EH (cell line): ENCODE results near the gene LRRC51.
A peak's percentile ranks its signal among the peaks of the same experiment; 100 is the strongest.

ENCODE experiments used
- DNase-seq: peaks from one replicate; pipeline ENCODE4 v3.0.0-alpha.2; 2015; ENCODE audit warnings: low read depth

The LRRC51 gene

GRCh38 chr11:72080326-72081183, at the start of gene LRRC51, which contains the start of gene NUMA1:
Gene LRRC51, plus strand, starts transcription at chr11:72080850. Its CDS starts 8,234 bp downstream, at chr11:72089084.
Gene NUMA1, minus strand, starts transcription at chr11:72080542. Its CDS starts 44,599 bp downstream, at chr11:72035943.
- peak; percentile 100 for DNase-seq

- no peak for DNase-seq
Measured at GRCh38 chr11:72036687-72037086, 44.0 kb upstream of the LRRC51 start.

- DNase-seq, result peak; percentile 21
Measured at GRCh38 chr11:72037554-72038311, 42.9 kb upstream of the LRRC51 start.

- DNase-seq, result peak; percentile 87
Measured at GRCh38 chr11:72038491-72038890, 42.2 kb upstream of the LRRC51 start.

GRCh38 chr11:72039031-72039855, 41.4 kb upstream of the LRRC51 start:
- peak; percentile 62 for DNase-seq

- no peak for DNase-seq
Measured at GRCh38 chr11:72039856-72040401, 40.7 kb upstream of the LRRC51 start.

- DNase-seq, result peak; percentile 96
Measured at GRCh38 chr11:72040491-72041363, 39.9 kb upstream of the LRRC51 start.

- DNase-seq, result peak; percentile 86
Measured at GRCh38 chr11:72041364-72042063, 39.1 kb upstream of the LRRC51 start.

GRCh38 chr11:72042064-72042745, 38.4 kb upstream of the LRRC51 start:
- DNase-seq, result no peak

- no peak for DNase-seq
Measured at GRCh38 chr11:72045849-72046248, 34.8 kb upstream of the LRRC51 start.

GRCh38 chr11:72048766-72049460, 31.7 kb upstream of the LRRC51 start:
- no peak for DNase-seq

GRCh38 chr11:72058416-72059034, 22.1 kb upstream of the LRRC51 start:
- peak; percentile 88 for DNase-seq

- no peak for DNase-seq
Measured at GRCh38 chr11:72061739-72062396, 18.8 kb upstream of the LRRC51 start.

GRCh38 chr11:72066855-72067254, 13.8 kb upstream of the LRRC51 start:
- peak; percentile 41 for DNase-seq

GRCh38 chr11:72067266-72067665, 13.4 kb upstream of the LRRC51 start:
- DNase-seq, result no peak

GRCh38 chr11:72067676-72068075, 13.0 kb upstream of the LRRC51 start:
- DNase-seq, result no peak

- peak; percentile 47 for DNase-seq
Measured at GRCh38 chr11:72069200-72069599, 11.4 kb upstream of the LRRC51 start.

- peak; percentile 90 for DNase-seq
Measured at GRCh38 chr11:72069787-72070251, 10.8 kb upstream of the LRRC51 start.
